ENCODE measurements around the gene UBL3.

UBL3 gene

DNA sequence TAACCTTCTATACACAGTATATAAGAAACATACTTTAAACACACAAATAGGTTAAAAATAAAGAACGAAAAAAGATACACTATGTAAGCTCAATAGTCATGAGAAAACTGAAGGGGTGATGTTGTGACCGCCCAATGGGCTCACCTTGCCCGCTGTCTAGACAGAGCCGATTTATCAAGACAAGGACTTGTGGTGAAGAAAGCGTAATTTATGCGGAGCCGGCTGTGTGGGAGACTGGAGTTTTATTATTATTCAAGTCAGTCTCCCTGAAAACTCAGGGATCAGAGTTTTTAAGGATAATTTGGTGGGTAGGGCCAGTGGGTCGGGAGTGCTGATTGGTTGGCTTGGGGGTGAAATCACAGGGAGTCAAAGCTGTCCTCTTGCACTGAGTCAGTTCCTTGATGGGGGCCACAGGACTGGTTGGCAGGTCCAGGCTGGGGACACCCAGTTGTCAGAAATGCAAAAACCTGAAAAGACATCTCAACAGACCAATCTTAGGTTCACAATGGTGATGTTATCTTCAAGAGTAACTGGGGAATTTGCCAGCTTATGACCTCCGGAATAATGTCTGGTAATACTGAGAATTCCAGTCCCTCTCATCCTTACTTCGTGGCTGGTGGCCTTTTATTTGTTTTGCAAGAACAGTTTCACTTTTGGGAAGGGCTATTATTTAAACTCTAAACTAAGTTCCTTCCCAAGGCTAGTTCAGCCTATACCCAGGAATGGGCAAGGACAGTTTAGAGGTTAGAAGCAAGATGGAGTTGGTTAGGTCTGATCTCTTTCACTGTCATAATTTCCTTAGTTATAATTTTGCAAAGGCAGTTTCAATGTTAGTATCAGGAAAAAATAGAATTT lies 96.6 kb downstream of the UBL3 start:
- Histone ChIP-seq H3K36me3 (no peaks in the 10 kb centered on the region), H3K4me3 (no peak overlapping the region), H3K27me3 (no peaks in the 10 kb centered on the region), H3K27ac (no peak overlapping the region), H3K4me1 (peaks cover 0 to 12% (median 0%) of the 10 kb centered on the region in 4 donors), H3K9me3 (no peaks in the 10 kb centered on the region)
- intact Hi-C loops (cut with DNase I; ENCODE audit: low total_unique reads) = no loop called here
- DNase-seq = no peak
- TF ChIP-seq, protein P1, sequence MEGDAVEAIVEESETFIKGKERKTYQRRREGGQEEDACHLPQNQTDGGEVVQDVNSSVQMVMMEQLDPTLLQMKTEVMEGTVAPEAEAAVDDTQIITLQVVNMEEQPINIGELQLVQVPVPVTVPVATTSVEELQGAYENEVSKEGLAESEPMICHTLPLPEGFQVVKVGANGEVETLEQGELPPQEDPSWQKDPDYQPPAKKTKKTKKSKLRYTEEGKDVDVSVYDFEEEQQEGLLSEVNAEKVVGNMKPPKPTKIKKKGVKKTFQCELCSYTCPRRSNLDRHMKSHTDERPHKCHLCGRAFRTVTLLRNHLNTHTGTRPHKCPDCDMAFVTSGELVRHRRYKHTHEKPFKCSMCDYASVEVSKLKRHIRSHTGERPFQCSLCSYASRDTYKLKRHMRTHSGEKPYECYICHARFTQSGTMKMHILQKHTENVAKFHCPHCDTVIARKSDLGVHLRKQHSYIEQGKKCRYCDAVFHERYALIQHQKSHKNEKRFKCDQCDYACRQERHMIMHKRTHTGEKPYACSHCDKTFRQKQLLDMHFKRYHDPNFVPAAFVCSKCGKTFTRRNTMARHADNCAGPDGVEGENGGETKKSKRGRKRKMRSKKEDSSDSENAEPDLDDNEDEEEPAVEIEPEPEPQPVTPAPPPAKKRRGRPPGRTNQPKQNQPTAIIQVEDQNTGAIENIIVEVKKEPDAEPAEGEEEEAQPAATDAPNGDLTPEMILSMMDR (IDR thresholded peaks at IDR 0.05) = no peak

DNA sequence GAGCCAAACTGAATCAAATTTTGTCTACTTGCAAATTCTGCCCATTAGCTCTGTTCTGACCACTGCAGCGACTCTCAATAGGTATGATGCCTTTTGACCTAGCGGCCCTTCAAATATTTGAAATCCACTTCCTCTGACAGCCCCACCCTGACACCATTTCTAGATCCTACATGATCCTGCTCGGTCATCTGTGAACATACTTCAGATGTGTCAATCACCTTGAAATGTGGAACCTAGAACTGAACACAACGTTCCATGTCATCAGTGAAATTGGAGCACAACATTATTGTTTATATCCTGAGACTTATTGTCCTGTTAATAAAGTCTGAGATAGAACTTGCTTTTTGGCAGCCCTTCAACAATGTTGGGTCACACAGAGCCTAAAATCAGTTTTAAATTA lies 98.2 kb downstream of the UBL3 start:
- H3K27me3 ChIP-seq = no peaks in the 10 kb centered on the region
- H3K27ac ChIP-seq = no peak overlapping the region
- no peaks in the 10 kb centered on the region for H3K36me3 ChIP-seq
- TF ChIP-seq, protein P1 (IDR thresholded peaks at IDR 0.05) = no peak
- H3K9me3 ChIP-seq = no peaks in the 10 kb centered on the region
- intact Hi-C loops (cut with DNase I; ENCODE audit: low total_unique reads) = no loop called here
- no peak overlapping the region for H3K4me3 ChIP-seq
- DNase-seq = no peak
- peaks cover 0 to 12% (median 0%) of the 10 kb centered on the region in 4 donors for H3K4me1 ChIP-seq

DNA sequence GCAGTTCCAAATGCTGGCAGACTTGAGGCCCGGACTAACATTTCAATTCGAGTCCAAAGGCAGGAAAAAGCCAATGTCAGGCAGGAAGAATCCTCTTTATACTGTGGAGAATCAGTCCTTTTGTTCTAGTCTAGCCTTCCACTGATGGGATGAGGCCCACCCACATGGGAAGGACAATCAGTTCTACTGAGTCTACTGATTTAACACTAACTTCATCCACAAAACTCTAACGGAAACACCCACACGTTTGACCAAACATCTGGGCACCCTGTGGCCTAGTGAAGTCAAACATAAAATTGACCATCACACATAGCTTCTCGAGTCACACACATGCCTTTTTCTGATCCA lies 100.3 kb downstream of the UBL3 start:
- TF ChIP-seq, protein P1 (IDR thresholded peaks at IDR 0.05) = no peak
- Histone ChIP-seq H3K27ac (no peak overlapping the region), H3K4me1 (peaks cover 0 to 7% (median 0%) of the 10 kb centered on the region in 4 donors), H3K36me3 (no peaks in the 10 kb centered on the region), H3K9me3 (no peaks in the 10 kb centered on the region), H3K4me3 (no peak overlapping the region), H3K27me3 (no peaks in the 10 kb centered on the region)
- no peak for DNase-seq
- intact Hi-C loops (cut with DNase I; ENCODE audit: low total_unique reads) = no loop called here

DNA sequence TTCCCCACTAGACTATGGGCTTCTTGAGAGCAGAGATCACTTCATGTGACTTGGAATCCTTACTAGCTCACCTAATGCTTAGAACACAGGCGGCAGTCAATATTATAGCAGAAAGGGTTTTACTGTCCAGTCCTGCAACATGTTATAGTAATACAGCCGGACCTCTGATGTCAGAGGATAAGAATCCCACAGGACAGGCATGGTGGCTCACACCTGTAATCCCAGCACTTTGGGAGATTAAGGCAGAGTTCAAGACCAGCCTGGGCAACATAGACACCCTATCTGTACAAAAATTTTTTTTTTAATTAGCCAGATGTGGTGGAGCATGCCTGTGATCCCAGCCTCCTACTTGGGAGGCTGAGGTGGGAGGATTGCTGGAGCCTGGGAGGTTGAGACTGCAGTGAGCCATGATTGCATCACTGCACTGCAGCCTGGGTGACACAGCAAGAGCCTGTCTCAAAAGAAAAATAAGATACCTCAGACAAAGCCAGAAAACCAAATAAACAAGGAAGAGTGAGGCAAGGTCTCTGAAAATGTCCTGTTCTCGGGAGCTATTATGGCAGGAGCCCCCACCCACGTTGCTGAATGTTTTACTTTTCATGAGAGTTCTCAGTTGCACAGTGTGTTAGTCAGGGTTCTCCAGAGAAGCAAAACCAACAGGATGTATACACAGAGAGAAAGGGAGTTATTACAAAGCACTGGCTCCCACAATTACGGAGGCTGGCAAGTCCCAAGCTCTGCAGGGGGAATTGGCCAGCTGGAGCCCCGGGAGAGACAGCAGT lies 100.8 kb downstream of the UBL3 start:
- Histone ChIP-seq H3K4me1 (peaks cover 0 to 7% (median 0%) of the 10 kb centered on the region in 4 donors), H3K4me3 (no peak overlapping the region), H3K9me3 (no peaks in the 10 kb centered on the region), H3K27me3 (no peaks in the 10 kb centered on the region), H3K36me3 (no peaks in the 10 kb centered on the region), H3K27ac (no peak overlapping the region)
- no peak for DNase-seq
- TF ChIP-seq, protein P1 (IDR thresholded peaks at IDR 0.05) = no peak
- intact Hi-C loops (cut with DNase I; ENCODE audit: low total_unique reads) = no loop called here

DNA sequence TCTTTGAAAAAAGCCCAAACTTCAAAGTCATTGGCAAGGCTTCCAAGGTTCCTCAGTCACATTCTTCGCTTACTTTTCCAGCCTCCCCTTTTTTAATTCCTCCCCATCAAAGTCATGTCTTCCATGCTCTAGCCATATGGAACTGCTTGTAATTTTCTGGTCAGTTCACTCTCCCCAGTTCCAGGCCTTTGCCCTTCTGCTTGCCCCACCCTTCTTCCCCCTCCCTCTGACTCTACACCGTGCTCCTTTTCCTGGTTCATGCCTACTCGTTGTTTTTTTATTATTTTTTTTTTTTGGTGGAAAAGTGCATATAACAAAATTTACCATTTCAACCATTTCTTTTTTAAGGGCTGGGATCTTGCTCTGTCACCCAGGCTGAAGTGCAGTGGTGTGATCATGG lies 102.3 kb downstream of the UBL3 start:
- TF ChIP-seq, protein P1 (IDR thresholded peaks at IDR 0.05) = no peak
- no peak overlapping the region for H3K4me3 ChIP-seq
- H3K9me3 ChIP-seq = no peaks in the 10 kb centered on the region
- no peaks in the 10 kb centered on the region for H3K27me3 ChIP-seq
- H3K27ac ChIP-seq = no peak overlapping the region
- peaks cover 0 to 6% (median 0%) of the 10 kb centered on the region in 4 donors for H3K4me1 ChIP-seq
- DNase-seq = no peak
- intact Hi-C loops (cut with DNase I; ENCODE audit: low total_unique reads) = no loop called here
- no peaks in the 10 kb centered on the region for H3K36me3 ChIP-seq
